ENCODE data around the gene DIPK1A. TPM values are rescaled to one million over a fixed set of nuclear protein-coding genes. Genes with fewer than 3 reads are reported as not detected.
"Not testable (repeated sequence)": the region's sequence is repeated elsewhere in the genome, so short reads cannot be mapped to it uniquely, and the experiment has no call there.

DIPK1A gene
- total RNA-seq, 1 experiment from 2014 or later, result 9.6 TPM

GRCh38 chr1:92992054-92992453, 30.8 kb upstream of the DIPK1A start:
- Histone ChIP-seq H3K36me3 (no peaks in the 10 kb centered on the region), H3K4me1 (peaks cover 9% of the 10 kb centered on the region), H3K27me3 (no peaks in the 10 kb centered on the region), H3K4me3 (no peak overlapping the region), H3K9me3 (replicated peaks) (no peaks in the 10 kb centered on the region), H3K27ac (no peak overlapping the region)
- DNase-seq, result no peak

- DNase-seq, result no peak
- no peak overlapping the region for H3K27ac ChIP-seq
- H3K4me3 ChIP-seq, result no peak overlapping the region
- H3K9me3 ChIP-seq (replicated peaks), result no peaks in the 10 kb centered on the region
- H3K27me3 ChIP-seq, result no peaks in the 10 kb centered on the region
- H3K36me3 ChIP-seq, result no peaks in the 10 kb centered on the region
- peaks cover 9% of the 10 kb centered on the region for H3K4me1 ChIP-seq
Observed at GRCh38 chr1:92990828-92991227, 29.6 kb upstream of the DIPK1A start.

- DNase-seq, result no peak
- no peak overlapping the region for H3K4me3 ChIP-seq
- no peak overlapping the region for H3K27ac ChIP-seq
- H3K36me3 ChIP-seq, result no peaks in the 10 kb centered on the region
- no peaks in the 10 kb centered on the region for H3K9me3 ChIP-seq (replicated peaks)
- H3K27me3 ChIP-seq, result no peaks in the 10 kb centered on the region
- peaks cover 9% of the 10 kb centered on the region for H3K4me1 ChIP-seq
Observed at GRCh38 chr1:92989936-92990583, 28.8 kb upstream of the DIPK1A start.

- Histone ChIP-seq H3K4me3 (no peak overlapping the region), H3K4me1 (peaks cover 9% of the 10 kb centered on the region), H3K9me3 (replicated peaks) (no peaks in the 10 kb centered on the region), H3K27me3 (no peaks in the 10 kb centered on the region), H3K36me3 (no peaks in the 10 kb centered on the region), H3K27ac (no peak overlapping the region)
- no peak for DNase-seq
Observed at GRCh38 chr1:92989253-92989652, 28.0 kb upstream of the DIPK1A start.

- H3K36me3 ChIP-seq, result no peaks in the 10 kb centered on the region
- no peak overlapping the region for H3K4me3 ChIP-seq
- H3K27me3 ChIP-seq, result no peaks in the 10 kb centered on the region
- H3K9me3 ChIP-seq (replicated peaks), result no peaks in the 10 kb centered on the region
- no peak overlapping the region for H3K27ac ChIP-seq
- H3K4me1 ChIP-seq, result no peaks in the 10 kb centered on the region
- no peak for DNase-seq
Observed at GRCh38 chr1:92987462-92987861, 26.2 kb upstream of the DIPK1A start.

- no peaks in the 10 kb centered on the region for H3K36me3 ChIP-seq
- H3K4me1 ChIP-seq, result no peaks in the 10 kb centered on the region
- H3K27me3 ChIP-seq, result no peaks in the 10 kb centered on the region
- DNase-seq, result no peak
- H3K27ac ChIP-seq, result no peak overlapping the region
- H3K4me3 ChIP-seq, result no peak overlapping the region
- 0 out of 2 replicates have a peak, but pooled peaks cover 3% of the 10 kb centered on the region for H3K9me3 ChIP-seq (replicated peaks)
Observed at GRCh38 chr1:92985101-92985500, 23.8 kb upstream of the DIPK1A start.

GRCh38 chr1:92980732-92981647, 19.7 kb upstream of the DIPK1A start:
- Histone ChIP-seq H3K9me3 (replicated peaks) (0 out of 2 replicates have a peak, but pooled peaks cover 3% of the 10 kb centered on the region), H3K4me1 (peaks cover under 1% of the 10 kb centered on the region; the same call in 1 of the 2 replicates), H3K27me3 (no peaks in the 10 kb centered on the region), H3K27ac (no peak overlapping the region), H3K36me3 (no peaks in the 10 kb centered on the region), H3K4me3 (no peak overlapping the region)
- DNase-seq, result no peak

GRCh38 chr1:92975551-92976232, 14.4 kb upstream of the DIPK1A start:
- DNase-seq, result peak; percentile 53 to 68
- Histone ChIP-seq H3K4me3 (peak overlapping the region; percentile 29; the same call in 1 of the 2 replicates), H3K4me1 (peaks cover 8% of the 10 kb centered on the region), H3K36me3 (no peaks in the 10 kb centered on the region), H3K9me3 (replicated peaks) (no peaks in the 10 kb centered on the region), H3K27me3 (no peaks in the 10 kb centered on the region), H3K27ac (no peak overlapping the region)

- H3K9me3 ChIP-seq (replicated peaks); H3K4me1 ChIP-seq; DNase-seq; H3K36me3 ChIP-seq; H3K27ac ChIP-seq; H3K27me3 ChIP-seq; H3K4me3 ChIP-seq: not testable (repeated sequence)
Observed at GRCh38 chr1:92974112-92974511, 12.8 kb upstream of the DIPK1A start.

GRCh38 chr1:92973203-92973897, 12.1 kb upstream of the DIPK1A start:
- Histone ChIP-seq H3K27me3 (no peaks in the 10 kb centered on the region), H3K4me3 (no peak overlapping the region), H3K36me3 (no peaks in the 10 kb centered on the region), H3K27ac (no peak overlapping the region), H3K4me1 (peaks cover 8% of the 10 kb centered on the region), H3K9me3 (replicated peaks) (no peaks in the 10 kb centered on the region)
- DNase-seq, result no peak

GRCh38 chr1:92972409-92973129, 11.3 kb upstream of the DIPK1A start:
- H3K27ac ChIP-seq, result no peak overlapping the region

GRCh38 chr1:92971932-92972331, 10.7 kb upstream of the DIPK1A start:
- not testable (repeated sequence) for H3K27me3 ChIP-seq; H3K36me3 ChIP-seq; H3K9me3 ChIP-seq (replicated peaks); DNase-seq; H3K4me3 ChIP-seq; H3K4me1 ChIP-seq; H3K27ac ChIP-seq

More at GRCh38 chr1:92972409-92973129, 11.3 kb upstream of the DIPK1A start:
- Histone ChIP-seq H3K27me3 (no peaks in the 10 kb centered on the region), H3K4me1 (peaks cover 8% of the 10 kb centered on the region), H3K36me3 (no peaks in the 10 kb centered on the region), H3K9me3 (replicated peaks) (no peaks in the 10 kb centered on the region), H3K4me3 (no peak overlapping the region)
- DNase-seq, result no peak

GRCh38 chr1:92970990-92971689, 9.9 kb upstream of the DIPK1A start:
- H3K9me3 ChIP-seq (replicated peaks), result no peaks in the 10 kb centered on the region
- no peak overlapping the region for H3K4me3 ChIP-seq
- no peak overlapping the region for H3K27ac ChIP-seq
- peaks cover 8% of the 10 kb centered on the region for H3K4me1 ChIP-seq
- DNase-seq, result no peak
- H3K36me3 ChIP-seq, result no peaks in the 10 kb centered on the region
- no peaks in the 10 kb centered on the region for H3K27me3 ChIP-seq

Measured in SJCRH30 (cell line).